ENCODE measurements around the gene C3orf22. TPM values are rescaled to one million over a fixed set of nuclear protein-coding genes. Genes with fewer than 3 reads are reported as not detected.
"Not testable (repeated sequence)": the region's sequence is repeated elsewhere in the genome, so short reads cannot be mapped to it uniquely, and the experiment has no call there.

The C3orf22 gene
- total RNA-seq, 1 donor: not detected

GRCh38 chr3:126544596-126545281, 14.0 kb downstream of the C3orf22 start:
- DNase-seq (ENCODE audit: low read depth in 2 of 3, low spot score in 2 of 3): no peak

- no peak for DNase-seq (ENCODE audit: low read depth in 2 of 3, low spot score in 2 of 3)
Measured at GRCh38 chr3:126543457-126544061, 15.2 kb downstream of the C3orf22 start.

GRCh38 chr3:126542340-126543241, 16.1 kb downstream of the C3orf22 start:
- no peak for DNase-seq (ENCODE audit: low read depth in 2 of 3, low spot score in 2 of 3)

- DNase-seq (ENCODE audit: low read depth in 2 of 3, low spot score in 2 of 3): no peak
Measured at GRCh38 chr3:126541628-126542339, 16.9 kb downstream of the C3orf22 start.

- peak in 2 of 3 donors; percentile 46 to 56 for DNase-seq (ENCODE audit: low read depth in 2 of 3, low spot score in 2 of 3)
Measured at GRCh38 chr3:126540951-126541627, 17.6 kb downstream of the C3orf22 start.

GRCh38 chr3:126540342-126540849, 18.3 kb downstream of the C3orf22 start:
- DNase-seq (ENCODE audit: low read depth in 2 of 3, low spot score in 2 of 3): peak in 2 of 3 donors; percentile 90 to 94

GRCh38 chr3:126539558-126540250, 19.0 kb downstream of the C3orf22 start:
- no peak for DNase-seq (ENCODE audit: low read depth in 2 of 3, low spot score in 2 of 3)

GRCh38 chr3:126538966-126539365, 19.8 kb downstream of the C3orf22 start:
- DNase-seq (ENCODE audit: low read depth in 2 of 3, low spot score in 2 of 3): no peak

GRCh38 chr3:126538316-126538715, 20.4 kb downstream of the C3orf22 start:
- DNase-seq (ENCODE audit: low read depth in 2 of 3, low spot score in 2 of 3): no peak

GRCh38 chr3:126537730-126538281, 20.9 kb downstream of the C3orf22 start:
- no peak for DNase-seq (ENCODE audit: low read depth in 2 of 3, low spot score in 2 of 3)

GRCh38 chr3:126537116-126537729, 21.5 kb downstream of the C3orf22 start:
- no peak for DNase-seq (ENCODE audit: low read depth in 2 of 3, low spot score in 2 of 3)

GRCh38 chr3:126536126-126536525, 22.6 kb downstream of the C3orf22 start:
- no peak for DNase-seq (ENCODE audit: low read depth in 2 of 3, low spot score in 2 of 3)

- no peak for DNase-seq (ENCODE audit: low read depth in 2 of 3, low spot score in 2 of 3)
Measured at GRCh38 chr3:126535636-126536035, 23.1 kb downstream of the C3orf22 start.

GRCh38 chr3:126534716-126535115, 24.0 kb downstream of the C3orf22 start:
- not testable (repeated sequence) for DNase-seq (ENCODE audit: low read depth in 2 of 3, low spot score in 2 of 3)

- DNase-seq (ENCODE audit: low read depth in 2 of 3, low spot score in 2 of 3): no peak
Measured at GRCh38 chr3:126533506-126533905, 25.2 kb downstream of the C3orf22 start.

- DNase-seq (ENCODE audit: low read depth in 2 of 3, low spot score in 2 of 3): no peak
Measured at GRCh38 chr3:126531051-126531330, 27.7 kb downstream of the C3orf22 start.

- DNase-seq (ENCODE audit: low read depth in 2 of 3, low spot score in 2 of 3): peak in 2 of 3 donors; percentile 90 to 94
Measured at GRCh38 chr3:126530171-126531050, 28.3 kb downstream of the C3orf22 start.

All from hematopoietic multipotent progenitor cell (in vitro differentiated cells).